Heart left ventricle (tissue), 13 donors: ENCODE measurements around the gene CELF4.

Experiments used
- POLR2A ChIP-seq, 2 donors: fragments of 450-650 bp; IDR thresholded peaks; one replicate each; pipeline ENCODE4 v1.6.1; 2017; ENCODE audit warnings: antibody characterized with exemption in 2 of 2, mild to moderate bottlenecking in 2 of 2, moderate library complexity in 2 of 2
- TF ChIP-seq, protein P1 (sequence below), 12 donors: fragments of 200-600 bp; sonication (generic) in 4 of 12; IDR thresholded peaks; one replicate each; pipeline versions ENCODE4 v1.5.0 to v1.8.0; 2018 to 2022; ENCODE audit warnings: antibody characterized with exemption in 12 of 12, mild to moderate bottlenecking in 5 of 12
- donor health status: ischemic (EF 13 %, LVEDD 7.1; RV severe dilation, severe dysfunction).
- donor health status: DM: no; HTN: yes; CAD: no.
- donor health status: DM: no; HTN: no; CAD: no.
- donor health status: ischemic (EF 25% LVEDD 6.9; RV normal size, moderate dysfunction).
- donor health status: ischemic (EF 25% LVEDD 5.7; RV mildly dilated, moderate dysfunction).
- donor health status: ischemic (EF 35%, LVEDD 5.7; RV mildly dilated, moderate dysfunction).
- donor health status: nonischemic (EF 11% LVEDD 7.7; RV severe dilation, severe dysfunction).
- donor health status: DM: yes; HTN: yes; CAD: no.
- donor health status: PGD.
- donor health status: ischemic (EF 29% LVEDD 5.4; RV normal size, mild dysfunction).
- donor health status: nonischemic (EF 23%, LVEDD 6.1; RV moderate dilation, normal function).

DNA sequence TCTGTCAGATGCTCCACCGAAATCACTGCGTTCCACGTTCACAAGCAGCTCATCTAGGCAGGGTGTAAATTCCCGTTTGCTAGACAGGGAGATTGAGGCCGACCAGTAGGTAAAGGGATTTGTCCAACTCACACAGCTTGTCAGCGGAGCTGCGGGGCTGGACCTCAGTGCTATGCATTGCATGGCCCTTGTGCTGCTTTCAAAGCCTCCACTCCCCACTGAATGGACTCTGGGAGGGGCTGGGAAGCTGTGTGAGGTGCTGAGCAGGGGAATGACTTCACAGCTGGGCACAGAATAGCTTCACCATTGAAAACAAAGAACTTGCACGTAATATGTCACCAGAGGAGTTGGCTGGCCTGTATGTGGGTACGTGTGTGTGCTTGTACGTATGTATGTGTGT lies 21.4 kb downstream of the CELF4 start:
- TF ChIP-seq, protein P1, sequence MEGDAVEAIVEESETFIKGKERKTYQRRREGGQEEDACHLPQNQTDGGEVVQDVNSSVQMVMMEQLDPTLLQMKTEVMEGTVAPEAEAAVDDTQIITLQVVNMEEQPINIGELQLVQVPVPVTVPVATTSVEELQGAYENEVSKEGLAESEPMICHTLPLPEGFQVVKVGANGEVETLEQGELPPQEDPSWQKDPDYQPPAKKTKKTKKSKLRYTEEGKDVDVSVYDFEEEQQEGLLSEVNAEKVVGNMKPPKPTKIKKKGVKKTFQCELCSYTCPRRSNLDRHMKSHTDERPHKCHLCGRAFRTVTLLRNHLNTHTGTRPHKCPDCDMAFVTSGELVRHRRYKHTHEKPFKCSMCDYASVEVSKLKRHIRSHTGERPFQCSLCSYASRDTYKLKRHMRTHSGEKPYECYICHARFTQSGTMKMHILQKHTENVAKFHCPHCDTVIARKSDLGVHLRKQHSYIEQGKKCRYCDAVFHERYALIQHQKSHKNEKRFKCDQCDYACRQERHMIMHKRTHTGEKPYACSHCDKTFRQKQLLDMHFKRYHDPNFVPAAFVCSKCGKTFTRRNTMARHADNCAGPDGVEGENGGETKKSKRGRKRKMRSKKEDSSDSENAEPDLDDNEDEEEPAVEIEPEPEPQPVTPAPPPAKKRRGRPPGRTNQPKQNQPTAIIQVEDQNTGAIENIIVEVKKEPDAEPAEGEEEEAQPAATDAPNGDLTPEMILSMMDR (IDR thresholded peaks at IDR 0.05): no peak
- no peak for TF ChIP-seq POLR2A (IDR thresholded peaks at IDR 0.05)
